ENCODE measurements around the gene STIM2.

STIM2 gene

GRCh38 chr4:26837993-26838842 is 22.4 kb upstream of the STIM2 start:
- no peak for DNase-seq

- no peak for DNase-seq
Observed at GRCh38 chr4:26839016-26839415, 21.6 kb upstream of the STIM2 start.

- no peak for DNase-seq
Observed at GRCh38 chr4:26839534-26839951, 21.1 kb upstream of the STIM2 start.

- no peak for DNase-seq
Observed at GRCh38 chr4:26840786-26841185, 19.9 kb upstream of the STIM2 start.

- DNase-seq: no peak
Observed at GRCh38 chr4:26842911-26843310, 17.7 kb upstream of the STIM2 start.

- DNase-seq: no peak
Observed at GRCh38 chr4:26850528-26850927, 10.1 kb upstream of the STIM2 start.

GRCh38 chr4:26851129-26851528 is 9.5 kb upstream of the STIM2 start:
- no peak for DNase-seq

- no peak for DNase-seq
Observed at GRCh38 chr4:26854701-26855100, 5.9 kb upstream of the STIM2 start.

- no peak for DNase-seq
Observed at GRCh38 chr4:26856906-26857277, 3.7 kb upstream of the STIM2 start.

GRCh38 chr4:26857278-26858034 is 3.2 kb upstream of the STIM2 start:
- peak; percentile 96 for DNase-seq

GRCh38 chr4:26858035-26858918 is 2.4 kb upstream of the STIM2 start:
- DNase-seq: no peak

- DNase-seq: no peak
Observed at GRCh38 chr4:26858947-26859401, 1.7 kb upstream of the STIM2 start.

GRCh38 chr4:26859762-26860156 is 882 bp upstream of the STIM2 start:
- DNase-seq: no peak

GRCh38 chr4:26860922-26861433 is 337 bp downstream of the STIM2 start:
- peak; percentile 81 for DNase-seq

- DNase-seq: peak; percentile 83
Observed at GRCh38 chr4:26861434-26862186, 969 bp downstream of the STIM2 start.

- DNase-seq: no peak
Observed at GRCh38 chr4:26862381-26862915, 1.8 kb downstream of the STIM2 start.

- DNase-seq: no peak
Observed at GRCh38 chr4:26863512-26863911, 2.9 kb downstream of the STIM2 start.

- no peak for DNase-seq
Observed at GRCh38 chr4:26864899-26865298, 4.3 kb downstream of the STIM2 start.

GRCh38 chr4:26866203-26866602 is 5.6 kb downstream of the STIM2 start:
- no peak for DNase-seq

- DNase-seq: no peak
Observed at GRCh38 chr4:26866781-26867180, 6.1 kb downstream of the STIM2 start.

- no peak for DNase-seq
Observed at GRCh38 chr4:26867914-26868684, 7.5 kb downstream of the STIM2 start.
